GM18498 (cell line): ENCODE measurements around the gene CPNE5.

Experiments
- ATAC-seq: cut with Tn5 transposase; IDR thresholded peaks from one replicate; pipeline ENCODE4 v1.9.1; 2021; ENCODE audit warnings: mild to moderate bottlenecking, moderate library complexity; ENCODE audit not compliant: unreplicated experiment

Gene CPNE5

DNA sequence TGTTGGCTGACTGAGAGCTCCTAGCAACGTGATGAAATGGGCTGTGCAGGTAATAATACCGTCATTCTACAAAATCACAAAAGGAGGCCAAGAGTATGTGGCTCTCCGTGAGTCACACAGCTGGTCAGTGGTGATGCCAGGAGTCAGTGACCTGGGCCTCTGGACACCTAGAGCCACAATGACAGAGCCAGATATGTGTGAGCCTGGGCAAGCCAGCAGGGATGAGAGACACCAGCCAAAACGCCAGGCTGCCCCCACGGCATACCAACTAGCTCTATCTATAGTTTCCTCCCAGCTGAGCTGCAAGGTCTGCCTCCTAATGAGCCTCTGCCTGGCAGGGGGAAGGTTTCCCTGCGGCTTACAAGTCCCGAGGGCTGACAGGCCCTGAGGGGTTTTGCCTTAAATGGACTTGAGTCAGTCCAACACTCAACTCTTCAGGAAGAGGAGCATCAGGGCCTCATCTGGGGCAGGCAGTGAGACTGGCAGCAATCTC lies 70.0 kb downstream of the CPNE5 start:
- no peak for ATAC-seq

- ATAC-seq, result no peak
Measured at GRCh38 chr6:36766399-36766945, 72.8 kb downstream of the CPNE5 start.

- ATAC-seq, result peak; percentile 80
Measured at GRCh38 chr6:36765594-36766398, 73.4 kb downstream of the CPNE5 start.

GRCh38 chr6:36765190-36765589 lies 74.1 kb downstream of the CPNE5 start:
- ATAC-seq, result no peak

DNA sequence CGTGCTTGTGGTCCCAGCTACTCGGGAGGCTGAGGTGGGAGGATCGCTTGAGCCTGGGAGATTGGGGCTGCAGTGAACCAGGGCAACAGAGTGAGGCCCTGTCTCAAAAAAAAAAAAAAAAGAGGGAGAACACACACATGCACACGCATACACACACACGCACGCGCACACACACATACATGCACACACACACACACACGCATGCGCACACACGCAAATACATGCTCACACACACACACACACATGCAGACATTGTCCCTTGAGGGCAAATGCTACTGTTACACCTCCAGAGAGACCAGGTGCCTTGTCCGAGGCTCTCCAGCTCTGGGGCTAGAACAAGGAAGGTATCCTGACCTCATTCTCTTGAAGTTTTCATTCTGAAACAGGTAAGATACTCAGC lies 77.1 kb downstream of the CPNE5 start:
- no peak for ATAC-seq

GRCh38 chr6:36760685-36761435 lies 78.4 kb downstream of the CPNE5 start:
- ATAC-seq, result no peak

- ATAC-seq, result no peak
Measured at GRCh38 chr6:36759148-36759759, 80.0 kb downstream of the CPNE5 start.

- ATAC-seq, result no peak
Measured at GRCh38 chr6:36758516-36759147, 80.6 kb downstream of the CPNE5 start.

DNA sequence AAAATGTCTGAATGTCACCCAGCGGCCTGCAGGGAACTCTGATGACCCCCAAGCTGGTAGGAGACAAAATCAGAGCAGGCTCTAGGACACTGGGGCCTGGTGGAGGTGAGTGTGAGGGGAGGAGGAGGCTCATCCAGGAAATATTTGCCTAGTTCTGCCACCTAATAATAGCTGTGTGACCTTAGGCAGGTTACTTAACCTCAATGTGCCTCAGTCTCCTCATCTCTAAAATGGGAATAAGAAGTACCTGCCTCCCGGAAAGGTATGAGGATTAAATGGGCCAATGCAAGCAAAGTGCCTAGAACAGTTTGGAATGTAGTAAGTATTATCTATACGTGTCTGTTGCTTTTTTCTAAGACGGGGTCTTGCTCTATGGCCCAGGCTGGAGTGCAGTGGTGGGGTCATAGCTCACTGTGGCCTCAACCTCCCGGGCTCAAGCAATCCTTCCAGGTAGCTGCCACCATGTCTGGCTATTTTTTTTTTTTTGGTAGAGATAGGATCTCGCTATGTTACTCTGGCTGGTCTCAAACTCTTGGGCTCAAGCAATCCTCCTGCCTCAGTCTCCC lies 81.2 kb downstream of the CPNE5 start:
- no peak for ATAC-seq

DNA sequence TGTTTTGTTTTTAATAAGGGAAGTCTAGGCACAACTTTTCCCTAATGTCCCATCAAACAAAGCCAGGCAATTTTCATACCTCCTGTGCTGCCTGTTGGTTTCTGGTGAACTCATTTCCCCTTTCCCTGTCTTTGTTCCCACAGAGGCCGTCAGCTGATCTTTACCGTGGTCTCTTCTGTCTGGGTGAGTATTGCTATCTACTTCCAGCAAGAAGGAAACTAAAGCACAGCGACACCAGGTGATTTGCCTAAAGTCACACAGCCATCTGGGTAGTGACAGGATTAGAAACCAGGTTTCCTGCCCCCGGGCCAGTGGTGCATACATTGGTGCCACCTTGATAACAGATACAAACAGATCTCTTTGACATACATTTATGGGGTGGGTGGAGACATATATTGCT lies 82.0 kb downstream of the CPNE5 start:
- no peak for ATAC-seq

GRCh38 chr6:36756786-36757185 lies 82.5 kb downstream of the CPNE5 start:
- no peak for ATAC-seq

GRCh38 chr6:36755435-36756348 lies 83.6 kb downstream of the CPNE5 start:
- ATAC-seq, result no peak

- ATAC-seq, result no peak
Measured at GRCh38 chr6:36754582-36755434, 84.4 kb downstream of the CPNE5 start.

DNA sequence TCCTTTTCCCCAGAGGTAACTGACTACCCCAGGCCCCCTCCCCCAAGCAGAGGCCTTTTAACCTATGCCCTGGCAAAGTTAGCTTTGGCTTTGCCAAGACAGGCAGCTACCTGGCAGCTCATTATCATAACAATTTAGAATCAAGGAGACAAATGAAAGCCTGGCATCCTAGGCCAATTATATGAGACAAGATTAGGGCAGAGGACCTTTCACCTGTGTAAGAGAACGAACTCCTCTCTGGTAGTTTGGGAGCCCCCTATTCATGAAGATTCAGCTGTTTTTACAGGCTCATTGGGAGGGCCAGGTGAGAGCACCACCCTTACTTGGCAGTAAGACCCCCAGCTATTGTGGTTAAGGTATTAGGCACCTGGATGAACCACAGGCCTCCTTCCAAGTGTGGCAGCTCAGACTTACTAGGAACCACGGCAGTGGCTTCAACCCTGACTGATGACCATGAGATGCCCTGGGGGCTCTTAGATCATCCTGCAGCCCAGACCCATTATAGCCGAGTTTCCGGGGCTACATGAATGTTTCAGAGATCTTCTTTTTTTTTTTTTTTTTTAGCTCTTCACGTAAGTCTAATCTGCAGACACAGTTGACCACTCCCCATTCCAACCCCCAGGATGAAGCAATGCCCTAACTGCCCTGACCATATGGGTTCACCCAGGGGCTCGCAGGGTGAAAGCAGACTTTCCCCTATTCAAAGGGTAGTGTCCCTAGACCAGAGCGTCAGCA lies 85.4 kb downstream of the CPNE5 start:
- no peak for ATAC-seq

DNA sequence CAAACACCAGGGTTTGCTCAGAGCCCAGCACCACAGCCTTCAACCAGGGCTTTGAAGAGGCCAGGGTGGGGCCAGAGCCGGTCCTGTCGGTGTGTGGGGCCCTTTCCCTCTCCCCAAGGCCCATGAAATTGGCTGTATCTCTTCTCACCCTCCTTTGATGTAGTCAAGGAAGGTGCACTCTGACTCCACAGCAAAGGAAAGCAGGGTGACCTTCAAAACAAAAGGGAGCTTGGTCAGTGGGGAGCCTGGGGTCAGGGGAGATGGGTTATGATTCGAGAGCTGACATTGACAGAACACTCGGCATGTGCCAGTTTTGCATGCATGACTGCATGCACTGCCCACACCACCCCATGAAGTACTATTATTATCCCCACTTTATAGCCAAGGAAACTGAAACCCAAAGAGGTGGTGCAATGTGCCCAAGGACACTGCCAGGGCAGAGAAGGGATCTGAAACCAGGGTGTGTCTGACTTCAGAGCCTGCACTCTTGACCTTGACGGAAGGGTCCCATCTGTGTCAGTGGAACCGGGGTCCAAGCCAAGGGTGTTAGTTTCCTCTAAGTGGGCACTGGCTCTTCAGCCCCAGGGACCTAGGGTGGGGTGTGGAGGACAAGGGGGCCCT lies 86.2 kb downstream of the CPNE5 start:
- ATAC-seq, result peak; percentile 59

DNA sequence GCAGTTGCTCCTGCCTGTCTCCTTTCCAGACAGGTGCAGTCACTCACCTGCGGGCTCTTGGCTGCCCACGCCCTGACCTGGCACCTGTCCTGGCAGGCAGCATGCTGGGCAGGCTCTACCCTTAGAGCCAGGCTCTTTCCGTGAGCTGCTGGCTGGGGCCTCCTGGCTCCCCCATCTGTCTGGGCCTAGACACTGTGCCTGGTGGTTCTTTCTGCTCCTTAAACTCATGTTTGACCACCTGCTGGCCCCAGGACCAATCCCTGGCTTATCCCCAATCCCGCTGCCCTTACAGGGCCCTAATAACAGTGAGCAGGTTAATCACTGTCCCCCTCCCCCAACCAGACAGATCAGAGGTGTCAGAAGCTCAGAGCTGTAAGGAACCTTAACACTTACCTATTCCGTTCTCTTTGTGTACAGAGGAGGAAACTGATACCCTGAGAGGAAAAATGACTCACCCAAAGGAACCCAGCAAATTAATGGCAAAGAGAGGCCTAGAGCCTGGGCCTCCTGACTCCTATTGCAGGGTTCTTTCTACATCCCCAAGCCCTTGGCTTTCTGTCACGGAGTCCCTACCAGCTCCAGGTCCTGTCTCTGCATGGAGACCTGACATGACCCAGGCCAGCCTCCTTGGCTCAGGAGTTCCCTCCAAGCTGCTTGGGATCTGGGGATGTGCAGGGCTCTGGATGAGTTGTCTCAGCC lies 86.9 kb downstream of the CPNE5 start:
- no peak for ATAC-seq

GRCh38 chr6:36751833-36752186 lies 87.4 kb downstream of the CPNE5 start:
- ATAC-seq, result no peak
